Endothelial cell of umbilical vein (primary cell): ENCODE results near the gene NAA60. TPM values are rescaled to one million over a fixed set of nuclear protein-coding genes. Genes with fewer than 3 reads are reported as not detected.

Experiments used
- BruUV-seq: library from RNA; stranded (reverse); fragments of 400-500 nt; replicated peaks from 2 replicates; lab custom pipeline; 2021; lab: Mats Ljungman, UMichigan
- CTCF ChIA-PET: fragments of 300-600, 350-600 bp; sonication (Branson Sonifier 250); formaldehyde crosslinking; loops from one replicate; lab custom pipeline; 2021; ENCODE audit warnings: antibody characterized with exemption, inconsistent platforms; lab: Charles Lee
- POLR2A ChIA-PET: fragments of 300-600, 350-600 bp; sonication (Branson Sonifier 250); formaldehyde crosslinking; loops from one replicate; lab custom pipeline; 2021; ENCODE audit warnings: antibody characterized with exemption, inconsistent platforms; lab: Charles Lee
- DNase-seq: peaks from one replicate; pipeline ENCODE4 v3.0.0-alpha.2; 2011; ENCODE audit warnings: low read depth, low spot score
- FAIRE-seq: peaks from 2 replicates; lab custom pipeline; 2011; peaks lifted over from hg19 to GRCh38; lab: Jason Lieb, UNC
- H2AFZ ChIP-seq: 2 replicates; pipeline ENCODE4 v1.6.0; 2012; ENCODE audit warnings: low read depth, low read length, control low read depth, inconsistent platforms
- H3K27ac ChIP-seq: 2 replicates; pipeline ENCODE4 v1.5.1; 2011; ENCODE audit warnings: low read depth, mild to moderate bottlenecking, control low read depth, low read length, moderate library complexity; ENCODE audit not compliant: insufficient read depth
- H3K27me3 ChIP-seq, 2 experiments: 2 replicates each; pipeline versions ENCODE4 v1.6.0 to v1.6.1; 2011; ENCODE audit warnings: low read length in 2 of 2, mixed read lengths in 1 of 2; ENCODE audit not compliant: control insufficient read depth in 2 of 2, insufficient read depth in 2 of 2
- H3K36me3 ChIP-seq, 2 experiments: 2 replicates in 1 of 2; 3 replicates in 1 of 2; pipeline ENCODE4 v1.5.1; 2011; ENCODE audit warnings: low read length in 2 of 2, mild to moderate bottlenecking in 1 of 2, moderate library complexity in 1 of 2; ENCODE audit not compliant: control insufficient read depth in 2 of 2, insufficient read depth in 2 of 2; ENCODE audit errors: extremely low read depth in 1 of 2
- H3K4me1 ChIP-seq: 3 replicates; pipeline ENCODE4 v1.5.1; 2011; ENCODE audit warnings: mild to moderate bottlenecking, low read length; ENCODE audit not compliant: control insufficient read depth, insufficient read depth; ENCODE audit errors: extremely low read depth
- H3K4me2 ChIP-seq: 2 replicates; pipeline ENCODE4 v1.6.1; 2011; ENCODE audit warnings: low read length, control low read depth, mixed read lengths; ENCODE audit not compliant: insufficient read depth
- H3K4me3 ChIP-seq, 3 experiments: fragments of 200-600 bp in 1 of 3; sonication (generic), shearing (Covaris generic) in 1 of 3; replicated peaks in 1 of 3; 2 replicates each; pipeline ENCODE4 v1.5.1; 2011 to 2016; ENCODE audit warnings: control low read depth in 3 of 3, low read length in 3 of 3, mild to moderate bottlenecking in 2 of 3, inconsistent platforms in 1 of 3, low read depth in 1 of 3, moderate library complexity in 1 of 3; ENCODE audit not compliant: insufficient read depth in 1 of 3
- H3K79me2 ChIP-seq: 2 replicates; pipeline ENCODE4 v1.6.0; 2012; ENCODE audit warnings: low read length, inconsistent platforms; ENCODE audit not compliant: control insufficient read depth, insufficient read depth
- H3K9ac ChIP-seq: replicated peaks from 2 replicates; pipeline ENCODE3; 2011; ENCODE audit warnings: low read length, control low read depth; ENCODE audit not compliant: insufficient read depth; ENCODE audit errors: extremely low read depth
- H3K9me1 ChIP-seq: replicated peaks from 3 replicates; pipeline ENCODE4 v1.6.0; 2011; ENCODE audit warnings: mild to moderate bottlenecking, low read length; ENCODE audit not compliant: control insufficient read depth, insufficient read depth; ENCODE audit errors: extremely low read depth
- H3K9me3 ChIP-seq: replicated peaks from 2 replicates; pipeline ENCODE4 v1.5.1; 2012; ENCODE audit warnings: low read length, inconsistent platforms; ENCODE audit not compliant: control insufficient read depth, insufficient read depth
- H4K20me1 ChIP-seq: replicated peaks from 2 replicates; pipeline ENCODE3; 2011; ENCODE audit warnings: mild to moderate bottlenecking, low read length; ENCODE audit not compliant: control insufficient read depth, insufficient read depth; ENCODE audit errors: extremely low read depth
- EZH2 ChIP-seq: IDR thresholded peaks from 2 replicates; pipeline ENCODE4 v1.6.1; 2012; ENCODE audit warnings: borderline replicate concordance, low read depth, mild to moderate bottlenecking, moderate library complexity, low read length, inconsistent platforms; ENCODE audit not compliant: severe bottlenecking
- FOS ChIP-seq: IDR thresholded peaks from 2 replicates; pipeline ENCODE4 v1.6.1; 2011; ENCODE audit warnings: mild to moderate bottlenecking, low read length, moderate library complexity, borderline replicate concordance; ENCODE audit not compliant: insufficient read depth
- GATA2 ChIP-seq: IDR thresholded peaks from 2 replicates; pipeline ENCODE4 v1.7.0; 2011; ENCODE audit warnings: low read depth, mild to moderate bottlenecking, moderate library complexity, mixed read lengths, low read length; ENCODE audit not compliant: insufficient read length, insufficient read depth
- JUN ChIP-seq: IDR thresholded peaks from 2 replicates; pipeline ENCODE4 v1.6.1; 2011; ENCODE audit warnings: borderline replicate concordance, low read depth; ENCODE audit not compliant: insufficient read length, insufficient read depth
- MAX ChIP-seq: IDR thresholded peaks from 2 replicates; pipeline ENCODE4 v1.6.1; 2011; ENCODE audit not compliant: insufficient read depth, insufficient read length
- MYC ChIP-seq: IDR thresholded peaks from one replicate; pipeline ENCODE4 v1.6.1; 2011; ENCODE audit warnings: mild to moderate bottlenecking, low read depth, low read length
- POLR2A ChIP-seq: IDR thresholded peaks from 2 replicates; pipeline ENCODE4 v1.6.1; 2012; ENCODE audit warnings: low read depth, mild to moderate bottlenecking, control low read depth, low read length
- POLR2AphosphoS5 ChIP-seq: IDR thresholded peaks from 2 replicates; pipeline ENCODE4 v1.6.1; 2012; ENCODE audit warnings: low read depth, mild to moderate bottlenecking, control low read depth, low read length, moderate library complexity; ENCODE audit not compliant: insufficient read depth
- dilution Hi-C: fragments of 300-500 bp; cut with MboI; formaldehyde crosslinking; loops from one replicate; pipeline ENCODE4 v1.15.0; 2019; ENCODE audit warnings: low sequenced_read_pairs; ENCODE audit not compliant: extremely low pct_ligation_motif_present
- intact Hi-C: fragments of 100-400 bp; cut with micrococcal nuclease; formaldehyde crosslinking; loops from one replicate; pipeline ENCODE4 v1.10.0; 2022
- polyA plus RNA-seq, 4 experiments: library from polyadenylated mRNA; depleted of rRNA in 3 of 4; stranded (reverse) in 3 of 4; unstranded in 1 of 4; fragments of >200 nt; gene quantifications; 2 replicates each; pipeline versions ENCODE4 v1.2.1 to v1.2.3, GENCODE V29; 2011 to 2012; ENCODE audit warnings: missing spikeins in 1 of 4
- total RNA-seq: library from RNA; stranded (reverse); gene quantifications from 2 replicates; pipeline ENCODE4 v1.2.3, GENCODE V29; 2021
- TF ChIP-seq, protein P1 (sequence below), 2 donors: IDR thresholded peaks; 1 replicate in 1 of 2; 2 replicates in 1 of 2; pipeline ENCODE4 v1.5.1; 2011; ENCODE audit warnings: low read length in 2 of 2, mild to moderate bottlenecking in 2 of 2, moderate library complexity in 2 of 2, control low read depth in 1 of 2, inconsistent platforms in 1 of 2, low read depth in 1 of 2; ENCODE audit not compliant: insufficient read depth in 1 of 2; ENCODE audit errors: extremely low read depth in 1 of 2

The NAA60 gene
- total and polyA plus RNA-seq, 2 donors (not counting 3 experiments of a cell fraction or from before 2014, with no cell fraction given), result 22.1 to 42.9 TPM

- TF ChIP-seq MYC, result no peak
- TF ChIP-seq JUN, result no peak
- no peak for TF ChIP-seq POLR2A
- TF ChIP-seq EZH2, result no peak
- TF ChIP-seq POLR2AphosphoS5, result no peak
- TF ChIP-seq FOS, result no peak
- no peak for TF ChIP-seq MAX
- TF ChIP-seq, protein P1, sequence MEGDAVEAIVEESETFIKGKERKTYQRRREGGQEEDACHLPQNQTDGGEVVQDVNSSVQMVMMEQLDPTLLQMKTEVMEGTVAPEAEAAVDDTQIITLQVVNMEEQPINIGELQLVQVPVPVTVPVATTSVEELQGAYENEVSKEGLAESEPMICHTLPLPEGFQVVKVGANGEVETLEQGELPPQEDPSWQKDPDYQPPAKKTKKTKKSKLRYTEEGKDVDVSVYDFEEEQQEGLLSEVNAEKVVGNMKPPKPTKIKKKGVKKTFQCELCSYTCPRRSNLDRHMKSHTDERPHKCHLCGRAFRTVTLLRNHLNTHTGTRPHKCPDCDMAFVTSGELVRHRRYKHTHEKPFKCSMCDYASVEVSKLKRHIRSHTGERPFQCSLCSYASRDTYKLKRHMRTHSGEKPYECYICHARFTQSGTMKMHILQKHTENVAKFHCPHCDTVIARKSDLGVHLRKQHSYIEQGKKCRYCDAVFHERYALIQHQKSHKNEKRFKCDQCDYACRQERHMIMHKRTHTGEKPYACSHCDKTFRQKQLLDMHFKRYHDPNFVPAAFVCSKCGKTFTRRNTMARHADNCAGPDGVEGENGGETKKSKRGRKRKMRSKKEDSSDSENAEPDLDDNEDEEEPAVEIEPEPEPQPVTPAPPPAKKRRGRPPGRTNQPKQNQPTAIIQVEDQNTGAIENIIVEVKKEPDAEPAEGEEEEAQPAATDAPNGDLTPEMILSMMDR (IDR thresholded peaks at IDR 0.05; ENCODE audit: extremely low read depth in 1 of 2, insufficient read depth in 1 of 2, low read depth in 1 of 2, low read length in 2 of 2), result no peak
- no peak for TF ChIP-seq GATA2
- BruUV-seq, result no TSS peak
- ChIA-PET CTCF (no interaction called here), POLR2A (no interaction called here)
- Histone ChIP-seq H3K36me3 (no peaks in the 10 kb centered on the region), H2AFZ (no peak overlapping the region), H3K27ac (no peak overlapping the region), H4K20me1 (no peaks in the 10 kb centered on the region), H3K4me2 (no peak overlapping the region), H3K9ac (no peak overlapping the region), H3K79me2 (no peaks in the 10 kb centered on the region), H3K27me3 (no peaks in the 10 kb centered on the region), H3K9me1 (no peaks in the 10 kb centered on the region), H3K4me3 (no peak overlapping the region), H3K9me3 (no peaks in the 10 kb centered on the region), H3K4me1 (no peaks in the 10 kb centered on the region)
- DNase-seq (no peak), FAIRE-seq (no peak)
- dilution Hi-C loops, result no loop called here
- intact Hi-C loops, result no loop called here
Observed at GRCh38 chr16:3496386-3496785, 52.9 kb downstream of the NAA60 start.
